GM20431 (cell line): Measurements from ENCODE around the gene KIAA0930.

ENCODE experiments used
- in situ Hi-C: fragments of 300-500 bp; cut with MseI, MboI; formaldehyde crosslinking; loops from one replicate; pipeline ENCODE4 v1.15.0; 2020; ENCODE audit warnings: low sequenced_read_pairs; ENCODE audit not compliant: unreplicated experiment

KIAA0930 gene

DNA sequence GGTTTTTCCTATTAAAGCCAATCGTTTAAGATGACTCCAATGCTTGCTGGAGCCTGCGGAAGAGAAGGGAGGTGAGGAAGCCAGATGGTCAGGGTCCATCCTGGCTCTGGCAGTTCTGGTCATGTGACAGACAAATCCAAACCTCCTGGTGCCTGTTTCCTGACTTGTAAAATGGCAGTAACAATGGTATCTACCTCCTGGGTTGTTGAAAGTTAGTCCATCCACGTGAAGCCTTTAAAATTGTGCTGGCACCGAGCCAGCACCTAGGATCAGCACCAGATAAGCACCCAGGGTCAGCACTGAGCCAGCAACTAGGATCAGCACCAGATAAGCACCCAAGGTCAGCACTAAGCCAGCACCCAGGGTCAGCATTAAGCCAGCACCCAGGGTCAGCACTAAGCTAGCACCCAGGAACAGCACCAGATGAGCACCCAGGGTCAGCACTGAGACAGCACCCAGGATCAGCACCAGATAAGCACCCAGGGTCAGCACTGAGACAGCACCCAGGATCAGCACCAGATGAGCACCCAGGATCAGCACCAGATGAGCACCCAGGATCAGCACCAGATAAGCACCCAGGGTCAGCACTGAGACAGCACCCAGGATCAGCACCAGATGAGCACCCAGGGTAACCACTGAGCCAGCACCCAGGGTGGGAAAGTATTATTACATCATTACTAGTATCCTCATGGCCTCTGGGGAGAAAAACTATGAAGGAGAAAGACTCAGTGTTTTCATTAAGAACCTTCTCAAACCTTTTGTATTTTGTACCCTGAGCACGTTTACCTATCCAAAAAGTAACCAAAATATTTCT, 17.2 kb downstream of the KIAA0930 start:
- in situ Hi-C loops: no loop called here

GRCh38 chr22:45221201-45221600, 19.5 kb downstream of the KIAA0930 start:
- in situ Hi-C loops: no loop called here

GRCh38 chr22:45218976-45219375, 21.7 kb downstream of the KIAA0930 start:
- in situ Hi-C loops: no loop called here

GRCh38 chr22:45217806-45218205, 22.9 kb downstream of the KIAA0930 start:
- in situ Hi-C loops: no loop called here

- in situ Hi-C loops: no loop called here
Observed at GRCh38 chr22:45217345-45217744, 23.3 kb downstream of the KIAA0930 start.

- in situ Hi-C loops: no loop called here
Observed at GRCh38 chr22:45216133-45217003, 24.3 kb downstream of the KIAA0930 start.

DNA sequence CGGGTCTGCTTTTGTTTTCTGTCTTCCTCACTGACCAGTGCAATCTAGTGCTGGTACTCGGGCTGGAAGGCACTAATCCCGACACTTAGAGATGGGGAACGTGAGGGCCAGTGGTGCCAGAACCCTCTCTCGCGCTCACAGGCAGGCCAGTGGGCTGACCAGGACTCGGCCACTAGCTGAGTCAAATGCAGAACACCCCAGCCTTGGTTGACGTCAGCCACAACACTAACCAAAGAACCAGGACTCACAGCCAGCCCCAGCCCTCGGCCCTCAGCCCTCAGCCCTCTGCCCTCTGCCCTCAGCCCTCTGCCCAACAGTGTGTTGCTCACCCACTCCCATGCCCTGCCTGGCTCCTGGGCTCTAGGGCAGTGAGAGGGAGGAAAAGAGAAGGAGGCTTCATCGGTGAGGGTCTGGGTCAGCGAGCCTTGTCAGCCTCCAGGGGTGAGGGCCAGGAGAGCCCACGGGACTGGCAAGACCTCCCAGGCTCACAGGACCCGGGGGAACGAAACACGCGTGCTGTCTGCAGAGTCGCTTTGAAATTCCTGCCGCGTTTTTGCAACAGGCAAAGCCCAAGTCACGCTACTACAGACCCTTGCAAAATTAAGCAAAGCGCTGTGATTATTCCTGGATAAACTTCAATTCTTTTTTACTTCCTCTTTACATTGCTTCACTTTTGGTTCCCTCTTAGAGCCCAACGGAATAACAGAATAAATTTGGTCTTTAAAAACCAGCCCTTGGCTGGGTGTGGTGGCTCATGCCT, 27.5 kb downstream of the KIAA0930 start:
- in situ Hi-C loops: no loop called here

GRCh38 chr22:45212306-45212709, 28.4 kb downstream of the KIAA0930 start:
- in situ Hi-C loops: no loop called here

GRCh38 chr22:45211848-45212247, 28.8 kb downstream of the KIAA0930 start:
- in situ Hi-C loops: no loop called here

GRCh38 chr22:45211435-45211834, 29.3 kb downstream of the KIAA0930 start:
- in situ Hi-C loops: no loop called here

- in situ Hi-C loops: no loop called here
Observed at GRCh38 chr22:45210991-45211390, 29.7 kb downstream of the KIAA0930 start.

- in situ Hi-C loops: no loop called here
Observed at GRCh38 chr22:45210577-45210976, 30.1 kb downstream of the KIAA0930 start.

DNA sequence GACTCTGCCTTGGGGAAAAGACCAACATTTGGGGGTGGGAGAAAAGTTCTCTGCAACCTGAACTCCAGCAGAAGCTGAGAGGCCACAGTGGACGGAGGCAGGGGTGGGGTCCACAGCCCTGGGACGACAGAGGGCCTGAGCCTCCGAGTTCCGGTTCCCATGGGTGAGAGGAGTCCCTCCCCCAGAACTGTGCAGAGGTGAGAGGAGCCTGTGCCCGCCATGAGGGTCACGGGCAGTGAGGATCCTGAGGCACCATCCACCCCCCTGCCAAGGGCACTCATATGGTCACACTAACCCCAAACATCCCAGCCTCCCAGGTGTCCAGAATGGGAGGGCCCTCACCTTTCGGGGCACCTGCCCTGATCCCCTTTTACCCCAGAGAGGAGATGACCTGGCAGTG, 30.5 kb downstream of the KIAA0930 start:
- in situ Hi-C loops: no loop called here

DNA sequence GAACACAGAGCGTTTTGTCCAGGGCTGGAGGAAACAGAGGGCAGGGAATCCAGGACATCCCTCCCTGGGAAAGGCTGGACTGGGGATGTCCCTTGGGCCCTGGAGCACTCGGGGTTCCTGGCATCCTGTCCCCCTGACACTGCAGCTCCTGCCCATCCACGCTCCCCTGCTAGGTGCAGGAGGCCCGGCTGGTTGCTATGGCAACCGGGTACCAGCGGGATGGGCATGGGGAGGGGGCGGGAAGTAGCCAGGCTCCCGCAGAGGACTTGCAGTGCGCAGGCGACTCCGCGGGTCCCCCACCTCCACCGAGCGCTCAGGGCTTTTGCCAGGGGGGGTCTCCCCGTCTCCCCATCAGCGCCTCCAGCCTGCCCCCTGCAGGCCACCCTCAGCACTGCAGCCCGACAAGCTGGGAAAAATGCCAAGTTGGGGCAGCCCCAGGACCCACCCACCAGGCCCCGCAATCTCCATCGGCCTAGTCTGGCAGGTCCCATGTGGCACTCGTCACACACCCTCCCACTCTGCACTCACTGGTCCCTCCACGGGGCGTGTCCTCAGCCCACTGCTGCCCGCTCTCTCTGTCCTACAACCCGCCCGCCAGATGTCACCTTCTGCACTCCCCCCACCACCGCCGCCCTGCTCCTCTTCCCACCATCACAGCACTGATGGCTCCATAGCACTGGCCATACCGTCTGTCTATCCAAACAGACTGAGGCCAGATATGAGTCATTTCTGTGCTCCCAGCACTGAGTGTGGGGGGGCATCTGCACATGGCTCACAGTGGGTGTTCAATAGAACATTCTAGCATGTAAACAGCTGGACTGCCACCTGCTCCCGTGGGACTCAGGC, 31.5 kb downstream of the KIAA0930 start:
- in situ Hi-C loops: no loop called here

DNA sequence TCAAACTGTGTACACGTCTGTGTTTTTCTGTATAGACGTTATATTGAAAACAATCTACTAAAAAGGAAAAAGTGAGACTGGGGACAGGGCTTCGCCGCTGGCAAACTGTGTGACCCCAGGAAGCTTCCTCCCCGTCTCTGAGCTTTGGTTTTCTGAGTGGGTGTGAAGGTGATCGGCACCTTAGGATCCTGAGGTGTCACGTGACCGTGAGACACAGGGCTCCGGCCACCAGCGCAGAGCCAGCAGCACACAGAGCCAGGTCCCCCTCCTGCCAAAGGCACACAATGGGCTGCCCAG, 32.0 kb downstream of the KIAA0930 start:
- in situ Hi-C loops: no loop called here

GRCh38 chr22:45207981-45208664, 32.6 kb downstream of the KIAA0930 start:
- in situ Hi-C loops: no loop called here

- in situ Hi-C loops: no loop called here
Observed at GRCh38 chr22:45207533-45207932, 33.2 kb downstream of the KIAA0930 start.

GRCh38 chr22:45206233-45206632, 34.5 kb downstream of the KIAA0930 start:
- in situ Hi-C loops: no loop called here

DNA sequence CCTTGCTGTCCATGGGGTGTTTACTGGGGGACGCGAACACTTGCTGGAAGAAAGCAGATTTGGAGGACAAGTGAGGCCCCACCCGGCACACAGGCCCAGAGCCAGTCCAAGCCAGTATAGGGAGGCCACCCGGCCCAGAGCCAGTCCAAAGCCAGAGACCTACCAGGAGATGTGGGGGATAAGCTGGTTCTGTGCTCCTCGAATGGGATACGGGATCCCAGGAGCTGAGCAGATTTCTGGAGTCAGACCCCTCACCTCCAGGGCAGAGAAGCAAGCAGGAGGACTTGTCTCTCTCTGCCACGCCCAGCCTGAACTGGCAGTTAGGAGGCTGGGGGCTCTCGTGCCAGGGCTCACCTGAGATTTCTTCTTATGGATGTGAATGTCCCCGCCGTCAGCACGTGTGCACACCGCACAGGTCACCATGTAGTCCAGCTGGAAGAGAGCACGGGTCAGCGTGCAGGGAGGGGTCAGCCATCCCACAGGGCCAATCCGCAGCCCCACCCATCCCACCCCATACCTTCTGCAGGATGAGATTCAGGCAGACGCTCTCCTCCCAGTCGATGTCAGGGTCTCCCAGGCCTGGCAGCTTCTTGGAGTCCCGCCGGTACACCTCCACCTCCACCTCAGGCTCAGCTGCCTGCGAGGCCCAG, 35.3 kb downstream of the KIAA0930 start:
- in situ Hi-C loops: no loop called here
